ENCODE results near the gene GAS2L1.

GRCh38 chr22:29269731-29270474 lies 36.5 kb upstream of the GAS2L1 start:
- TF ChIP-seq CTCF (IDR thresholded peaks at IDR 0.05) (no peak), TCF7L2 (IDR thresholded peaks at IDR 0.05; ENCODE audit: low read depth, low read length) (no peak)
